Mesothelial cell of epicardium (in vitro differentiated cells): ENCODE data around the gene MARK3. TPM values are rescaled to one million over a fixed set of nuclear protein-coding genes. Genes with fewer than 3 reads are reported as not detected.

Source experiments
- DNase-seq, 2 experiments: peaks; one replicate each; pipeline ENCODE4 v3.0.0; 2021; ENCODE audit warnings: low spot score in 2 of 2; ENCODE audit not compliant: unreplicated experiment in 2 of 2
- H3K27ac Mint-ChIP-seq: 2 replicates; pipeline ENCODE4 v1.8.0; 2021; ENCODE audit warnings: mixed read lengths
- H3K27me3 Mint-ChIP-seq: 2 replicates; pipeline ENCODE4 v1.8.0; 2021; ENCODE audit warnings: low read depth, mixed read lengths
- H3K36me3 Mint-ChIP-seq: 2 replicates; pipeline ENCODE4 v1.8.0; 2021; ENCODE audit warnings: mixed read lengths
- H3K4me1 Mint-ChIP-seq: 2 replicates; pipeline ENCODE4 v1.8.0; 2021; ENCODE audit warnings: mixed read lengths
- H3K4me3 Mint-ChIP-seq: 2 replicates; pipeline ENCODE4 v1.8.0; 2021; ENCODE audit warnings: mild to moderate bottlenecking, moderate library complexity, mixed read lengths
- H3K9me3 Mint-ChIP-seq: 2 replicates; pipeline ENCODE4 v1.8.0; 2021; ENCODE audit warnings: mixed read lengths
- CTCF ChIP-seq: fragments of 200-600 bp; sonication (generic); IDR thresholded peaks from one replicate; pipeline ENCODE4 v1.5.0; 2021; ENCODE audit warnings: antibody characterized with exemption; ENCODE audit not compliant: unreplicated experiment
- total RNA-seq: library from RNA; stranded (reverse); gene quantifications from 3 replicates; pipeline ENCODE4 v1.2.1, GENCODE V29; 2021

MARK3 gene
- total RNA-seq, 1 donor from 2014 or later, result 125 TPM

GRCh38 chr14:103476065-103476464 is 90.8 kb downstream of the MARK3 start:
- no peaks in the 10 kb centered on the region for H3K9me3 Mint-ChIP-seq
- no peak overlapping the region for H3K4me3 Mint-ChIP-seq
- no peak for DNase-seq
- no peak overlapping the region for H3K27ac Mint-ChIP-seq
- H3K4me1 Mint-ChIP-seq, result peaks cover 9% of the 10 kb centered on the region
- TF ChIP-seq CTCF, result no peak
- H3K36me3 Mint-ChIP-seq, result peaks cover 33% of the 10 kb centered on the region
- H3K27me3 Mint-ChIP-seq, result no peaks in the 10 kb centered on the region

GRCh38 chr14:103476631-103477030 is 91.4 kb downstream of the MARK3 start:
- TF ChIP-seq CTCF, result no peak

GRCh38 chr14:103480595-103480994 is 95.4 kb downstream of the MARK3 start:
- H3K4me3 Mint-ChIP-seq, result no peak overlapping the region
- H3K27me3 Mint-ChIP-seq, result no peaks in the 10 kb centered on the region
- H3K27ac Mint-ChIP-seq, result no peak overlapping the region
- no peaks in the 10 kb centered on the region for H3K9me3 Mint-ChIP-seq
- no peak for TF ChIP-seq CTCF
- peaks cover 33% of the 10 kb centered on the region for H3K36me3 Mint-ChIP-seq
- DNase-seq, result no peak
- no peaks in the 10 kb centered on the region for H3K4me1 Mint-ChIP-seq

More at GRCh38 chr14:103476631-103477030, 91.4 kb downstream of the MARK3 start:
- peaks cover 34% of the 10 kb centered on the region for H3K36me3 Mint-ChIP-seq
- H3K9me3 Mint-ChIP-seq, result no peaks in the 10 kb centered on the region
- no peak for DNase-seq
- H3K4me1 Mint-ChIP-seq, result peaks cover 9% of the 10 kb centered on the region
- H3K4me3 Mint-ChIP-seq, result no peak overlapping the region
- H3K27me3 Mint-ChIP-seq, result no peaks in the 10 kb centered on the region
- no peak overlapping the region for H3K27ac Mint-ChIP-seq

- no peak overlapping the region for H3K27ac Mint-ChIP-seq
- peaks cover 28% of the 10 kb centered on the region for H3K36me3 Mint-ChIP-seq
- no peak overlapping the region for H3K4me3 Mint-ChIP-seq
- no peak for TF ChIP-seq CTCF
- no peak for DNase-seq
- H3K27me3 Mint-ChIP-seq, result no peaks in the 10 kb centered on the region
- H3K4me1 Mint-ChIP-seq, result no peaks in the 10 kb centered on the region
- H3K9me3 Mint-ChIP-seq, result no peaks in the 10 kb centered on the region
These were observed 98.4 kb downstream of the MARK3 start for GRCh38 chr14:103483600-103483999.

- H3K9me3 Mint-ChIP-seq, result no peaks in the 10 kb centered on the region
- H3K36me3 Mint-ChIP-seq, result peaks cover 27% of the 10 kb centered on the region
- no peaks in the 10 kb centered on the region for H3K4me1 Mint-ChIP-seq
- H3K4me3 Mint-ChIP-seq, result no peak overlapping the region
- no peak for DNase-seq
- no peak for TF ChIP-seq CTCF
- no peaks in the 10 kb centered on the region for H3K27me3 Mint-ChIP-seq
- no peak overlapping the region for H3K27ac Mint-ChIP-seq
These were observed 100.3 kb downstream of the MARK3 start for GRCh38 chr14:103485504-103485903.

GRCh38 chr14:103488071-103488470 is 102.9 kb downstream of the MARK3 start:
- DNase-seq, result no peak
- peaks cover 18% of the 10 kb centered on the region for H3K36me3 Mint-ChIP-seq
- no peaks in the 10 kb centered on the region for H3K4me1 Mint-ChIP-seq
- no peak for TF ChIP-seq CTCF
- no peak overlapping the region for H3K27ac Mint-ChIP-seq
- H3K9me3 Mint-ChIP-seq, result no peaks in the 10 kb centered on the region
- H3K27me3 Mint-ChIP-seq, result no peaks in the 10 kb centered on the region
- no peak overlapping the region for H3K4me3 Mint-ChIP-seq
